ENCODE data around the gene TENM3.
A peak's percentile ranks its signal among the peaks of the same experiment; 100 is the strongest.

Gene TENM3

GRCh38 chr4:182413550-182413949 lies 170.3 kb downstream of the TENM3 start:
- DNase-seq: no peak

DNA sequence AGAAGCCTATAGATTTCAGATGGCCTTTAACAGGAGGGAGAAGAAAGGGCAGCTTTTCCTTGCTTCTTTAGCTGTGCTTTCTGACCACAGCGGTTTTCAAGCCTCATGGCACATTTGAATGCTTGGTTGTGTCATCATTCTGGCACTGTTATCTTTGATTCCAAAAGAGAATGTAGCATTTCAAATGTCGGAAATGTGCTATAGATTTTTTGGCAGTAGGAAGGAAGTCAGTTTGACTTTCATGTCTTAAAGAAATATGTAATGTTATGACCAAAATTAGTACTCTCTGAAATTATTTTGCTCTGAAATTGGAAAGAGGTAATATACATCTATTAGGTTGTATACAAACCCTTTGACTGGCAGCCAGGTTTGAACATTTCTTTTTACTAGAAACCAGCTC lies 171.9 kb downstream of the TENM3 start:
- no peak for DNase-seq

DNA sequence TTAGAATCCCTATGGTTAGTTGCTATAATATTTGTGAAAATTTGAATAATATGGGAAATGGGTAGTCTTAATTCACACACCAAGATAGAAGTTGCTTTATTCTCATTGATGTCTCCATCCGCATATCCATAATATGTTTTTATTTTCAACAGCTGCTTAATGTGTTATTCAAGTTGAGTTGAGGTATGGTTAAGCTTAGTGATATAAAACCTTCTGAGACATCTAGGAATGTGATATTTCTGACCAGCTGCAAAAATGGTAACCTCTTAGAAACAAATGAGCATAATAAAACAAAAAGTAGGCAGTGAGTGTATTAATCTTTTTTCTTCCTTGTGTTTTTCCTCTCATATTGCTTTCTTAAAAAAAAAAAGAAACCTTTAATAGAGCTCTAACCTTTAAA lies 172.9 kb downstream of the TENM3 start:
- no peak for DNase-seq

- no peak for DNase-seq
These were observed 175.0 kb downstream of the TENM3 start for GRCh38 chr4:182418054-182418734.

GRCh38 chr4:182420189-182420588 lies 177.0 kb downstream of the TENM3 start:
- DNase-seq: no peak

DNA sequence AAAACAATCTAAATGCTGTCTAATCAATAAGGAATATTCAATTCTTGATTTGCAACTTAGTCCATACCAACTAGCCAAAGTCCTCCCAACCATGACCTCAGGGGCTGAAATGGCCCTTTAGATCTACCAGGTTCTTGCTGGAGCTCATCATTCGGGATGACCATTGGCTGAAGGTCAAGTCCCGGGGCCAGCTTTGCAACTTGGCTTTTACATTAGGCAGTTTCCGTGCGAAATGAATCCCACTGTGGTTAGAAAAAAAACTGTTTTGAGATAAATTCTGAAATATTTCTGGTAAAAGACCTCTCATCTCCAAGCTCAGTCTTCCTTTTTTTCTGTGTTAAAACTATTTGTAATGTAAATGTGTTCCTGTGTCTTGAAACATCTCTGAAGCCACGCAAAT lies 178.6 kb downstream of the TENM3 start:
- no peak for DNase-seq

DNA sequence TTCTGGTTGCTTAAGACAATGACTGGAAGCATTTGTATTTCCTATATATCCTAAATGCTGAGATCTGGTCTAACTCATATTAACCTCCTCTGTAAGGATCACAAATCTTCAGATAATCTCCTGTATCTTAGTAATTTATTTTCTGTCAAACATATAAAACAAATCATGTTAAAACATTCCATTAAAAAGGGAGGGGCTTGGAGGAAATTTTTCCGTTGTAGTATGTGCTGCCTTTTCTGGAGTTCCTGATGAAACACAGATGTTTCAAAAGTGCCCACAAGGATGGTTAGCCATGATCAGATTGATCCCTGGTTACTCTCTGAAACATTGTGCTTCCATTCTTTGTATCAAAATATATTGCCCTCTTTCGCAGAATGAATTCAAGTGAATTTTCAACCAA lies 182.1 kb downstream of the TENM3 start:
- DNase-seq: no peak

GRCh38 chr4:182426901-182427300 lies 183.7 kb downstream of the TENM3 start:
- DNase-seq: no peak

DNA sequence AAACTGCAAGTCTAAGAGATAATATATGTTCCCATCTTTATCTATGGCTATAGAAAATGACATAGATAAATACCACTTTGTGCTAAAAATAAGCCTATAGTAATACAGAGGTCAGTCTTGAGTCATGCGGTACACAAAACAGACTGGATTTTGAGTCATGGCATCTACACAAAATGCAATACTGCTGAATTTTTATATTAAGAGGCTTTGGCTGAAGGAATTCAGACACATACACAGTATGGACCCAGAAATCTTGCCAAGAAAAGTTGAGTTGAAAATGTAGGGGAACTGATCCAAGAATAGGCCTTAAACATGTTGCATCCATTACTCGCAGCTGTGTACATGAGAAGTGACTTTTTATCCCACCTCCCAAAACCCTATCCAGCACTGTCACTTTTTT lies 184.4 kb downstream of the TENM3 start:
- DNase-seq: no peak

- DNase-seq: no peak
These were observed 186.7 kb downstream of the TENM3 start for GRCh38 chr4:182429896-182430295.

DNA sequence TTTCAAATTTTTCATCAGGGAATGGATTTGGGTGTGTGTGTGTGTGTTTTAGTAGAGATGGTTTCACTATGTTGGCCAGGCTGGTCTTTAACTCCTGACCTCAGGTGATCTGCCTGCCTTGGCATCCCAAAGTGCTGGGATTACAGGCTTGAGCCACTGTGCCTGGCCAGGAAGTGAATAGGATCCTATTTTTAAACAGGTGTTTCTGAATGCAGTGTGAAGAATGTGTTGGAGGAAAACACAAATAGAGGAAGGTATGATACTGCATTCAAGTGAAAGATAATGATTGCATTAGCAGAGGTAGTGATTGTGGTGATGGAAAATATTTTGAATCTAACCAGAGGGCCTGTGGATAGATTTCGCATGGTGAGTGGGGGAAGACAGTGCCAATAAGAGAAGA lies 189.6 kb downstream of the TENM3 start:
- no peak for DNase-seq

- DNase-seq: no peak
These were observed 191.5 kb downstream of the TENM3 start for GRCh38 chr4:182434720-182435119.

DNA sequence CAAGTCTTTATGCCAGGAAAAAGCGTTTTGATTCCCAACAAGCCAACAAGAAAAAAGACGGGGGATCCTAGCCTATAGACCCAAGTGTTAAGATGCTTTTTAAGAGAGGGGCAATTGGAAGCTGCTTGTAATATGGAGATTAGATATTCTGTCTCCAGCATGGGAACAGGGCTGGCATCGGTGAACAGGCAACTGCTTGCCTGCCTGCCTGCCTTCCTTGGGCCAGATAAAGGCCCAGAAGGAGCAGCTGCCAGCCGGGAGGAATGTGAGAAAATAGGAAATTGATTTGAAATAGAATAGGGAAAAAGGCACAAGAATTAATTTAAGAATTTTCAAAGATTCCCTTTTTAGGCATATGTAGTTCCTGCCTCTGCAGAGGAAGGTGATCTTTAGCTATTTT lies 192.2 kb downstream of the TENM3 start:
- DNase-seq: no peak

GRCh38 chr4:182443070-182443469 lies 199.9 kb downstream of the TENM3 start:
- no peak for DNase-seq

DNA sequence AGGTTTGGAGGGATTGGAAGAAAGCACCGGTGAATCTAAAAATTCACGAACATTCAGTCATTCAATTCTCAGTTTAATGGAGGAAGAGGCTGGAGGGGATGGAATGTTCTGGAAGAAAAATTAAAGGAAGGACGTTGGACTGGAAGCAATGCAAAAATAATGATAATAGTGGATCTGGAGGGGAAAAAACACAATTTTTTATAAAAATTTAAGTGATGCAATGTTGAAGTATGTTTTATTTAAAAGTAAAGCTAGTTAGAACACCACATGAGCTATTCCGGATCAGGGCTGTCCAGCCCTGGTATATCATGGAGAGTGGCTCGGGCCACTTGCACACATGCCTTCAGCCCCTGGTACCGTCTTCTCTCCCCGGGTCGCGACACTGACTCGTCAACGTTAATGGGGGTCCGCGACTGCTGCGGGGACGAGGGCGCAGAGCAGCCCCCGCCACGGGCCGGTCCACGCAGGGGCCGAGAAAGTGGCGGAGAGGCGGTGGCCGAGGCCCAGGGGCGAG lies 204.6 kb downstream of the TENM3 start:
- no peak for DNase-seq

GRCh38 chr4:182448281-182449151 lies 205.3 kb downstream of the TENM3 start:
- peak; percentile 23 for DNase-seq

GRCh38 chr4:182449186-182449929 lies 206.2 kb downstream of the TENM3 start:
- no peak for DNase-seq

- no peak for DNase-seq
These were observed 206.8 kb downstream of the TENM3 start for GRCh38 chr4:182449930-182450439.

DNA sequence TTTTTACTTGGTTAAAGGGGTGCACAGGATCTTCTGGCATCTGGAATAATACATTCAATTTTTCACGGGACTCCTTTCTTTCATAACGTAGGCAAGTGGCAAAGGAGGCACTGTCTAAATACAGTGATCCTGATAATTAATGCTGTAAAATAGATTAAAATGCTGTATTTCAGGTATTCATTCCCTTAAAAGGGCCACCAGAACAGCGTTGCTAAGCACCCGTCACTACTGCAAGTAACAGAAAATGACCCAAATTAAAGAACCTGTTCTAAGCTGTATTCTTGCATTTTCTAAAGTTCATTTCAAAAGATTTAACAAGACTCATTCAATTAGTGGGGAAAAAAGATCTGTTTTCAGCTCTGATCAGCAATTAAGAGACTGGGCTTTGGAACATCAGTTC lies 208.2 kb downstream of the TENM3 start:
- no peak for DNase-seq

- DNase-seq: no peak
These were observed 210.6 kb downstream of the TENM3 start for GRCh38 chr4:182453830-182454229.

DNA sequence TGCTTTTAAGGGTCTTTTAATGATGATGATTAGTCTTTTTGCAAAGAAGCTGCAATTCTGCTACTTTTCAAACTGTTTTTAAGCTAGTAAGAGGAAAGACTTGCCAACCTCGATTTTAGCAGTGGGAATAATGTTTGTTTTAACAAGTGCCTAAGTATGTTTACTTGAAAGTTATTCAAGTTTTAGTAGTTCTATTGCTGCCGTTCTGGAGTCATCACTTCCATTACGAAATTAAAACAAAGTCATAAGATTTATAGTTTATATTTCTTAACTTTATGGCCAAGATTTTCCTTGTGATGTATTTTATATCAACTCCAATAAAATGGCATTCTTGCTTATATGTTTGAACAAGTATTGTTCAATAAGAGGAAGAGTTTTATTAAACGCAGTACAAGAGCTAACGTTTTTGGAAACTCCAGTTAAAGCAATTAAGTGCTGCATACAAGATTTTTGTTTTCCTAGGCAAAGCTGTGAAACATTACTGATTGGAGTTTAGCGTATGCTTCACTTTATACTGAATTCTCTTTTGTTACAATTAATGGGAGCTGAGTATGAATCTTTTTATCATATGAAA lies 211.3 kb downstream of the TENM3 start:
- no peak for DNase-seq

GRCh38 chr4:182465114-182465513 lies 221.9 kb downstream of the TENM3 start:
- DNase-seq: no peak

GRCh38 chr4:182465979-182466378 lies 222.8 kb downstream of the TENM3 start:
- DNase-seq: no peak

Data from NCI-H524 treated with DMSO at 0.1 percent for 48 hours (cell line).